HG02973 (cell line): Measurements from ENCODE around the gene ARNT2.

Experiments
- ATAC-seq: cut with Tn5 transposase; IDR thresholded peaks from one replicate; pipeline ENCODE4 v1.9.1; 2021; ENCODE audit warnings: moderate library complexity; ENCODE audit not compliant: unreplicated experiment

The ARNT2 gene

DNA sequence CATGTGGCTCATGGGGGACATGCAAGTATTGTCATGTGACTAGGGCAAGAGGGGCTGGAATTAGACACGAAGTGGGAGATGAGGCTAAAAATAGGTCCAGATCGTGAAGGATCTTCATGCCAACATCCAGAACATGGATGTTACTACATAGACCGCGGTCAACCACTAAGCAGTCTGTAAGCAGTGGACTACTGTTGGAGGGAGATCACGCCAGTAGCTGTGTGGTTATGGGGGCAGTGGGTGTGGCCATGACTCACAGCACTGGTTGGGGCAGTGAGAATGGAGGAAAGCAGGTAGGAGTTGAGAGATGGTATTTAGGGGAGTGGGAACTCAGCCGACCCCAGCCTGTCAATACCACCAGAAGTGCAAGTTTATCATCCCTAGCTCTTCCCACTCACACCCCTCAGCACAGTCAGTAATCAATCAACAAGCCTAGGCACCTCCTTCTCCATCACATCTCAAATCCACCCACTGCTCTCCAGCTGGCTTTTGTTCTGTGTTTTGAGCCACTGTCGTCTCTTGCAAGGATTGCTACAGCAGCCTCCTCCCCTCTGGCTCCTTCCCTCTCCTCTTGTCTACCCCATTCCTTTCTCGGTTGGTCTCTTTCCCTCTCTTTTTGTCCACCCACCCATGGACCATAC is 183.8 kb downstream of the ARNT2 start:
- ATAC-seq = no peak

DNA sequence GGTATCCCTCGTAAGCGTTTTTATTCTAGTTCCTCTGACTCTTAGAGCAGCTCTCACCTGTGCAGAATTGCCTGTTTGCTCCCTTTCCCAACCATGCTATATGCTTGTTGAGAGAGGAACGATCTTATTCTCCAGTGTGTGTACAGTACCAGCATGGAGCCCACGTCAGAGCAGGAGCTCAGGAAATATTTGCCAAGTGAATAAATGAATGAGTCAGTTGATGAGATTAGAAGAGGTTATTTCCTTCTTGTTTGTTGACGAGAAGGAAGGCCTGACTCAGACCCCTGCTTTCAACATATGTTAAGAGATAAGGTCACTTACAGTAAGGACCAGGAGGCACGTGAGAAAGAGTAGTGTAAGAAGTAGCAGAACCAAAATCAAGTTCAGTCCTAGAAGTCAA is 184.6 kb downstream of the ARNT2 start:
- ATAC-seq = no peak

DNA sequence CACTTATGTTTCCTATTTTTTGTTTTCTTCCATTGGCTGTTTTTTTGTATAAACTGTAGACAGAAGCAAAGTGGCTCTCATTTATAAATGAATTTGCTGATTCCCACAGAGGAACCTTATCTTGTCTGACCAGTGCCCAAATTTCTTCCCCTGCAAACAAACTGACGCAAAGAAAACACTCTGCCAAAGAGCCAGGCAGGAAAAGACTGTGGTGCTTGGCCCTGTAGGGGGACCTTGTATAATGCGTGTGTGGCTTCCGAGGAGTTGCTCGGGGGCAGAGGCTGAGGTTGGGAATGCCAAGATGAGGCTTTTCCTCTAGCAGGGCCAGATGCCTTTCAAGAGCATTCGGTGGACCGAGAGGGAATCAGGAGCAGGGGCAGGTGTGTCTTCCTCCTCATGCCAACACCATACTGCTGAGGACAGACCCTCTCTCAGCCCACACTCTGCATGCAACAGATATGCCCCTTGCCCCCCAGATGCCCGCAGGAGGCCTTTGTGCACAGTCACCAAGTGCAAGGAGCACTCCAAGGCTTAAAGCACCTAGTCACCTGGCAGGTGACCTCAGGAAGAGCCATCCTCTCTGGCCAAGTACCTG is 186.7 kb downstream of the ARNT2 start:
- ATAC-seq = no peak

DNA sequence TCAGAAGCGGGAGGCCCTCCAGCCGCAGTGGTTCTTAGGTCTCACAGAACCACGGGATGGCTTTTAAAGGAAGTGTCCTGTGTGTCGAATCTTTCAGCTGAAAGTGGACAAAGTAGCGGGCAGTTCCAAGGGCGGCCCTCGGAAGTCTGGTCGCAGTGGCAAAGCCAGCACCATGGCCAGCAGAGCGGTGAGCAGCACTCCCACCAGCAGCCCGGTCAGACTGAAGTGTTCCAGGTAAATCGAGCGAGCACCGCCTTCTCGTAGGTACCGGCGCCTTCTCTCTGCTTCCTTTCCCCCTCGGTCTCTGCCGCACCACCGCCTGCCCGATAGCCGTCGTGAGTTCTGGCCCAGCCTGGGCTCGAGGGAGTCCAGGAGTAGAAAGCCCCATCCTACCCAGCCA is 187.3 kb downstream of the ARNT2 start:
- ATAC-seq = no peak

DNA sequence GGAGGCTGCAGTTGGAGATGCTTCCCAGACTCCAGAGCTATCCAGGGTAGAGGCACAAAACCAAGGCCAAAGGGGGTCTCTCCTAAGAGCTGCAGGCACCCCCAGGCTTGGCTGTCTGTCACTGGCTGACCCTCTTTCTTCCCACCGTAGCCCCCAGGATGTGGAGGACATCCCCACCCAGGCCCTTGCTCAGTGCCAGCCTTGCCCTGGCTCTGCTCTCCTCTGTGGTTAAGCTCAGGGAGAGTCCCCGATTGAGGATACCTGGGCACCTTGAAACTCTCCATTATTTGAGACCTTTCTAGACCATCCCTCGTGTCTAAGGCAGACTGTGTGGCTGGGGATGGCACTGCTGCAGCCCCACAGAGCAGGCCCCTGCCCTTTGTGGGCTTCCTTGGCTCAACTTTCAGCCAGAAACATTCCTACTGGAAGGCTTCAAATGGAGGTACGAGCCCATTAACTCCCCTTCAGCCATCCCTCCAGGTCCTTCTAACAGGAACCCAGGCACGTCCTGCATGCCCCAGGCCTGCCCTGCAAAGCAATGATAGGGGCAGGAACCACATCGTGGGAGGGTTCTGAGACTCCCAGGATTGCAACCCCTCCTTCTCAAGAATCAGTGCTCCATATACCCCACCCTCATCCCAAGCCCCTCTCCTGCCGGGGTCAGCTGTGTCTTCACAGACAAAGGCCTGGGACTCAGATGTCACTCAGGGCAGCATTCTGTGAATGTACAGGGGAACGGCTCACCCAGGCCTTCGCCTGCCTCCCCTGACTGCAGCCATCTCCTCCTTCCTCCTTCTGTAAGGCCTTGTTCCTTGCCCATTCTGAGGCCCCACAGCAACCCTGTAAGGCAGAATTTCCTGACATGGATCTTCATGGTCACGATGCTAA is 188.0 kb downstream of the ARNT2 start:
- ATAC-seq = no peak

DNA sequence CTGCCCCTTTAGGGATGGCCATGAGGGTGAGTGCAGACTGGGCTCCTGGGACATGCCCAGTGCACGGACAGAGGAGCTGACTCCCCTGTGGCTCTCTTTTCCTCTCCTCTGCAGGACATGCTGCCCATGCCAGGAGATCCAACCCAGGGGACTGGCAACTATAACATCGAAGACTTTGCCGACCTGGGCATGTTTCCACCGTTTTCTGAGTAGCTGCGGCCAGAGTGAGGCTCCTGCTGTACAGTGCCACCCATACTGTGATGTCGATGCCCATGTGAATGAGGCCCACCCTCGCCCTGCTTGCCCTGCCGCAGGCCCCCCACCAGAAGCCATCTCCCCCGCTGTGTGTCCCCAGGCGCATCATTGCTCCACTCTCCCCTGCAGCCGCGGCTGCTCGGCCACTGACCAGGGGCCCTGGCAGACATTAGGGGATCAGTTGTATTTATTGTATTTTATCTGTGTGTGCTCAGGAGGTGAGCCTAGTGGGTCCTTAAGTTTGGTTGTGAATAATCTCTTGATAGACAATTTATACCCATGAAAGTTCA is 189.4 kb downstream of the ARNT2 start:
- ATAC-seq = no peak

DNA sequence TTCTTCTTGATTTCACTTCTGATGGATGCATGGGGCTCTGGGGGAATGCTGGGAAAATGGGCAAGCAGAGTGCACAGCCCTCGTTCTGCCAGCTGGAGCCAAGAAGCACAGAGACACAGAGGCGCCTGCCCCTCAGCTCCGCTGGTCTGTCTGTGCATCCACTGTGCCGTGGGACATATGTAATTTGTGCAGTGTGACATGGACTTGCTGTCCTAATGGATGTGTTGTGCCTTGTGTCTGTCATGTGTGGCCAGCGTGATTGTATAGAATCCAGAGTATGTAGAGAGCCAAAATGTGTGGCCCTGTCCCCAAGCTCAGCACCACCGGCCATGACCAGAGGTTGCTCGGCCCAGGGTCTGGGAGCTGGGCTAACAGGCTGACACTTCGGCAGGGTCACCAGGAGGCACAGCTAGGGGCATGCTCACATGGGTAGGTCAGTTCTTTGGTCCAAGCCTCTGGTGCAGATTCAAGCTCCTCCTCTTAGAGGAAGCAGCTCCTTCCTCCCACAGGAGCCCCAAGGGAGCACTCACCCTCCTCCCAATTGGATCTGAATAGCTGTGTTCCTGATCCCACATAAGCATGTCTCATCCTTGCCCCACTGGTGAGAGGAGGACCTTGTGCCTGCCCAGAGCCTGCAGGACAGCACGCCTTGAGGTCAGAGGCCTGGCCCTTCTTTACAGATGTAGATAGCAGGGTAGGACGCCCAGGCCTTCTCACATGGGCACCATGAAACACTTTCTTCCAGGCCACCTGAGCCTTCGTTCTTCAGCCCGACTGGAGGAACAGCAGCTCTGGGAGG is 190.1 kb downstream of the ARNT2 start:
- no peak for ATAC-seq

DNA sequence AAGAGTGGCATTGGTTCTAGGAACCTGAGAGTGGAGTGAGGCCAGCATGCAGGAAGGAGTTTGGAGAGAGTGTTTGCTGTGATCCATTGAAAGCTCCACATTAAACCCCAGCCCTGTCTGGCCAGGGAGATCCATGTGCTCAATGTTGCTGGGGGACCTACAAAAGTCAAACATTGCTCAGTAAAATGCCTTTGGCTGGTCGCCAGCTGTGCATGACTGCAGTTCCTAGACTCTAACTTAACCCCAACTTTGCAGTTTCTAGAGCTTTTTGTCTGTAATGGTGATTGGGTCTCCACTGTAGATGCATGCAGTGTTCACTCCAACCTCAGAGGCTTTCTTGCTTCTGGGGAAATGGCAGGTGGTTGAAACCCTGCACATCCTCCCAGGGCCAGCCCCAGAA is 191.2 kb downstream of the ARNT2 start:
- ATAC-seq = no peak

DNA sequence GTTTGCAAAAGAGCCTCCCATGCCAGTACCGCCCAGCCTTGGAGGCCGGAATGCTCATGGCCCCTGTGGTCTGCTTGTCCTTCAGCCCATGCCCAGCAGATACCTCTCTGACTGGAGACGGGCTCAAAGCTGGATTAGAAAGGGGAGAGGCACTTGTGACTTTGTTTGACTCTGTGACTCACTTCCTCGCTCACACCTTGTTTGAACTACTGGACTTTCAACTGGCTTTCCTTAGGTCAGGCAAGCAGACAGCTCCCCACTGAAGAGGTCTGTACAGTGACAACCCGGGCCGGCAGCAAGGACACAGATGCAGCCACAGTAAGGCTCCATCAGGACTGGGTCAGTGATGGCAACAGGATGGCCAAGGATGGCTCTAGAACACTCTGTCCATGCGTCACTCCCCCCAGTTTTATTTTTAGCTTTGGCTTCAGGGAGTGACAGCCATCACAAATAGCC is 192.4 kb downstream of the ARNT2 start:
- no peak for ATAC-seq

DNA sequence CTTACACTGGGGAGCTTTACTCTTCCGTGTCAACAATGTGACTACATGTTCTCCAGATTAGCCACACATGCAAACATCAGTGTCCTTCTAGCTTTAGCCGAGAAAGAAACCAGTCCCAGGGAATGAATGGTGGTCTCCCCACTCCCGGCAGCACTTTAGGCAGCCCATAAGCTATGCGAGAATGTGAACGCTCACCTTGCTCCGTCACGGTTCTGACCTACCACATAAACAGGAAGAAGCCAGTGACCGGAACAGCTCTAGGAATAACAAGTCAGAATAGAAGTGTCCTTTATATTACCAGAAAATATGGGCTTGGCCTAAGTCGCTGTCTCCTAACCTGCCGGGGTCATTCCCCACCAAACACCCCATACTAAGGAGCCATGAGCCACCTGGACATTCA is 192.9 kb downstream of the ARNT2 start:
- no peak for ATAC-seq

DNA sequence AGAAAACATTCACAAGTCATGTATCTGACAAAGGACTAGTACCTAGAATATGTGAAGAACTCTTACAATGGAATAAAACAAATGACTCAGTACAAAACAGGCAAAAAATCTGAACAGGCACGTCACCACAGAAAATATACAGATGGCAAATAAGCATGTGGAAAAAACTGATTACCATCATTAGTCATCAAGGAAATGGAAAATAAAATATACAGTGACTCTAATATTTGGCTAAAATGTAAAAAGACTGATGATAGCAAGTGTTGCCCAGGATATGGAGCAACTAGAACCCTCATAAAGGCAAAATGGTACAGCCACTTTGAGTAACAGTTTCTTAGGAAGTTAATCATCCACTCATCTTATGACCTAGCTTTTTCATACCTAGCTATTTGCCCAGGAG is 195.2 kb downstream of the ARNT2 start:
- ATAC-seq = no peak

DNA sequence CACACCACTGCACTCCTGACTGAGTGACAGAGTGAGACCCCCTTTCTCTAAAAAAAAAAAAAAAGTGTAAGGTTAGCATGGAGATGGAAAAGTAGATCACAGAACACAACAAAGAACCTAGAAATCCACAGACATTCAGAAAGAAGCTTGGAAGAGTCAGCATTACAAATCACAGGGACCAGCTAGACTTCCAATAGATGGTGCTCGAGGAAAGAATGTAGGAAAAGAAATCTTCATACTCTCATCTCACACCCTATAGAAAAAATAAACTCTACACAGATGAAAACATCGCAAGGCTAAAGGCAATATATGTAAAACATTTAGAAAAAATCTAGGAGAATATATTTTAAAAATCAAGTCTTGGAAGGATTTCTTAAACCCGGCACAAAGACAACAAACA is 196.4 kb downstream of the ARNT2 start:
- no peak for ATAC-seq

DNA sequence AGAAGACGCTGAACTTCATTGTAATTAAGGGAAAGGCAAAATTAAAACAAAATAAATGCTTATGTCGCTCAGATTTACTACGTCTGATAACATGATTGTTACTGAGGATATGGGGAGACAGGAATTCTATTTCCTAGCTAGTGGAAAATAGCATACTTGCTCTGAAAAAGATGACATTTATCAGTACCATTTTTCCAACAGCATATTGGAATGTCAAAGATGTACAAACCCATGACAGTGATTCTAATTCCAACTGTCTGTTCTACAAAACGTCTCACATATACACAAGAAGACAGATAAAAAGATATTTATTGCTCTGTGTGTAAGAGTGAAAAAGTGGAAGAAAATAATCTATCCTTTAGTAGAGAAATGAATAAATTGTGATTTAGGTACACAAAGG is 197.1 kb downstream of the ARNT2 start:
- no peak for ATAC-seq

DNA sequence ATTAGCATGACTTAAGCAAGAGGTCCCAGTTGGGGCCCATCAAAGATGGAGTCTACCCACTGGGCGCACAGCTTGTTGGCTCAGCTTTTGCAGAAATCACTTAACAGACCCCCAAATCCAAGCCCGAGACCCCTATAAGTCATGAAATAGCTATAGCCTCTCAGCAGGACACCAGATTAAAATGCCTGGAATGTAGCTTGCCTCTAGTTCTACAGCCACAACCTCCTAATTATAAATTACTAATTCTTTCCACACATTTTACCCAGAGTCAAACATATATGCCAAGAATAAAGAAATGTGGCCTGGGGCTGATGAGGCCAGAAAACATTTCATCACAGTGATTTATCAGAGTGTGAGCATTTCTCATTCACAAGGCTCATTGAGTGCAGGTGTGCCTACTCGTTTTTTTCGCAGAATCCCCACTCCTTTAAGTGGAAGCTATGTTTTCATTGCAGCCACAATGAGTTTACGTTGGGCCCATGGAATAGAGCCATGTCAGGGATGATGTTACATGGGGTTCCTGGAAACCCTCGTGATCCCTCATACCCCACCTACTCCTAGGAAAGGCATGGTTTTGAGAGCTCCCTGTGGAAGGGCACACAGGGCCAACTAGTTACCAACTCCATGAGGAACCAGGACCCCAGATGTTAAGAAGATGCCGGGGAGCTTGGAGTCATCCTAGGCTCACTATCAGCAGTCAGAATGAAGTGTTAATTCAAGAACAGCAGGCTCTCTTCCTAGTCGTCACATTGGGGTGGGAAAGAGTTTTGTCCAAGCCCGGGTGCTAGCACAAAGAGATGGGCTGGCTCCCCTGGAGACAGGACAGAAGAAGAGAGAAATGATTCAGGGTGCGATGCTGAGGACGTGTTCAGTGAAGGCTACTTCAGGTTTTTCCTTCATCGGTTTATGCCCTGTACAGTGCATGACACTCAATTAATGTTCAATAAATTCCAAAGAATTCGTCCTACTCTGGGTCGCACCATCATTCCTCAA is 200.7 kb downstream of the ARNT2 start:
- no peak for ATAC-seq

DNA sequence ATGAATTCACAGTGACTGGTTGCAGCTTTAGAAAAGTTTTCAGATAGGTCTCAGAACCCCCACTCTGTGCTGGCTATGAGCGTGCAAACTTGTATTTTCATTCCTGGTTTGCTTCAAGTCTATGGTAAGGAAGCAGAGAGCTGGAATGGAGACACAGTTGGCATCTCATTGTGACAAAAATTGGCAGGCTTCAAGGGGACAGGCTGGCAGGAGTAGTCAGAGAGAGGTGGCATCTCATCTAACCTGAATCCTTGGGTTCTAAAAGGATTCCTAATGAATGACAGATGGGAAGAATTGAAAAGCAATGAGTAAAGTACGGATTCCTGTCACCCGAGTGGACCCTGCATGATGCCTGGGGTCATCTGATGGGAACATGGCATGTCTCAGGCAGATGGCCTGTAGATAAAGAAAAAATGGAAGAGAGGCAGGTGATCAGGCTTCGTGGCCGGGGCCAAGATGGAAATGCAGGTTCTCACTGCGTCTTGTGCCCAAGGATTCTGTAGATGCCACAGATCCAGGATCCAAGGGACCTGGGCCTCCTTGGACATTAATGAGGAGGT is 201.5 kb downstream of the ARNT2 start:
- ATAC-seq = no peak

DNA sequence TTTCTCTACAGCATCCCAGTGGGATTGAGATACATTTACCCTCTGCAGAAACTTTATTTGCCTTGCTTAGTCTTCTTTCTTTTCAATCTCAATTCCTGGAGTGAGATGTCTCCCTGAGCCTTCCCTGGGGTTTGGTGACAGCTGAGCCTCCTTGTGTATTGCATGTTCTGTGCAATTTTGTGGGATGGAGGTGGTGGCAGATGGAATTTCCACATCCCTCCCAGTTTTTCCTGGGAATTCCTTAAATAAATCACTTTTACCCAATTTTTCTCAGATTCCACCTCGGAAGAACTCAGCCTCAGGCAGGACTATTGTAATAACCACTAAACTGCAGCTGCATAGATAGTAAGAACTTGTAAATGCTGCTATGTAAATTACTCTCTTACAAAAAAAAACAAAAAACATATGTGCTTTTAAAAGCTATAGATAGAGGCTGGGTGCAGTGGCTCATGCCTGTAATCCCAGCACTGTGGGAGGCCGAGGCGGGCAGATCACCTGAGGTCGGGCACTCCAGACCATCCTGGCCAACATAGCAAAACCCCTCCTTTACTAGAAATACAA is 202.4 kb downstream of the ARNT2 start:
- ATAC-seq = no peak

DNA sequence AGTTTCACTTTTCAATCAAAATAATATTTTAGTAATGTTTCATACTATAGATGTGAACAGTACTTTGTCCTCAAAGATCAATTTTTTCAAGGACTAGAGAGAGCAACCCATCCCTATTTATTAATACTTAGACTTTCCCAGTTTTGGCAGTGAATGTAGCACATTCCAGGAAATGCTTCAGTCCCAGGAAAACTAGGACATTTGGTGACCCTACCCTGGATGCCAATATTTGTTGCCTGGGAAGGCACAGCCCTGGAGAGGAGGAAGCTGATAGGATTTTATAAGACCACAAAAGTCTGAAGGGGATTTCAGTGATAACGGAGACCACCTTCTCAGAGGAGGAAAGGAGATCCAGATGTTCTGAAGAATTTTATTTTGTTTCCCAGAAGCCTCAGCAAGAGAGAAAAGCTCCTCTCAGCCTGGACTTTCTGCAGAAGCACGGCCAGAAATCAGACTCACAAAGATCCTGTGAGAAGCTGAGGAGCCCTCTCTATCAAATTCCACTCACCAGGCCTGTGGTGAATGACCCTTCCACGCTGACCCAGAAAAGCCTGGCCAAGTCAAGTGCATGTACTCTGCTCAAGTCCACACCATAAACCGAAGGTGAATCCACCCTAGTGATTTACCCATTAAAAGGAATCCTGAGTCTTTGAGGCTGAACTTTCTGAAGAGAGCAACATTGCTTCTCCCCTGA is 203.3 kb downstream of the ARNT2 start:
- ATAC-seq = no peak

DNA sequence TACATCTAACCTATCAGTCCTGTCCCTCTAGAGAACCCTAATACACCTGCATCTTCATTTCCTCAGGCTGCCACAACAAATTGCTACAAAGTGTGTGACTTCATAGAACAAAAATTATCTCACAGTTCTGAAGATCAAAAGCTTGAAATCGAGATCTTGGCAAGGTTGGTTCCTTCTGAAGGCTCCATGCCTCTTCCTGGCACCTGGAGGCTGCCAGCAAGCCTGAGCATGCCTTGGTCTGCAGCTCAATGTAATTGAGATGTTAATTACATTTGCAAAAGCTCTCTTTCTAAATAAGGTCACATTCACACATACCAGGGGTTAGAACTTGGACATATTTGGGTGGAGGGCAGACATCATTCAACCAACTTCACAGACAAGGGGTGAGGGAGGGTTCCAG is 204.5 kb downstream of the ARNT2 start:
- no peak for ATAC-seq

DNA sequence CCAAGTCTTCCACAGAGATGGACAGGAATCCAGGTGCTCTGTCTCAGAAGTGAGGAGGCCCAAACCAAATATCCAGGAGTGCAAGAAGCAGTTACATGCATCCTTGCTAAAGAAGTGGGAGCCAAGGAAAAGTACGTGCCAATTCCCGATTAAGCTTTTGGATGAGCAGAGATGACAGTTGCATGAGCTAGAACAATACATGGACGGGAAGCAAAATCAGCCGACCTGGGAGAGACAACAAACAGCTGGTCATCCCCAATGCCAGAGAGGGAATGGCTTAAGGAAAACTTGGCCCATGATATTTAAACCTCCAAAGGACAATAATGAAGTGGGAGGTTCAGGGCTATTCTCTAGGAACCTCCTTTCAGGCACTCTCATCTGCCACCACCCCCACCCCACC is 204.9 kb downstream of the ARNT2 start:
- no peak for ATAC-seq
